GM12892 (cell line): ENCODE results near the gene GM2A.

Experiments used
- POLR2A ChIP-seq: IDR thresholded peaks from 2 replicates; pipeline ENCODE4 v1.6.1; 2011; ENCODE audit warnings: low read depth, low read length, control low read depth
- POLR2AphosphoS5 ChIP-seq: IDR thresholded peaks from 2 replicates; pipeline ENCODE4 v1.6.1; 2011; ENCODE audit warnings: low read depth, low read length, control low read depth
- TAF1 ChIP-seq: IDR thresholded peaks from 2 replicates; pipeline ENCODE4 v1.6.1; 2011; ENCODE audit warnings: low read depth, mild to moderate bottlenecking, control low read depth, low read length, borderline replicate concordance

- no peak for TF ChIP-seq POLR2A
- no peak for TF ChIP-seq TAF1
- no peak for TF ChIP-seq POLR2AphosphoS5
Measured at GRCh38 chr5:151271336-151271735, 18.4 kb downstream of the GM2A start.
